Duodenal mucosa (tissue), 2 donors: ENCODE measurements around the gene CCDC43.
A peak's percentile ranks its signal among the peaks of the same experiment; 100 is the strongest.

Experiments
- H3K27ac ChIP-seq: one replicate; pipeline ENCODE4 v1.7.0; 2013; ENCODE audit warnings: low read depth, low read length
- H3K27me3 ChIP-seq, 2 donors: one replicate each; pipeline ENCODE4 v1.7.0; 2013; ENCODE audit warnings: low read length in 2 of 2, control low read depth in 1 of 2; ENCODE audit not compliant: insufficient read depth in 2 of 2, control insufficient read depth in 1 of 2
- H3K36me3 ChIP-seq, 2 donors: one replicate each; pipeline ENCODE4 v1.7.0; 2013; ENCODE audit warnings: low read length in 2 of 2, control low read depth in 1 of 2; ENCODE audit not compliant: insufficient read depth in 2 of 2, control insufficient read depth in 1 of 2
- H3K4me1 ChIP-seq, 2 donors: one replicate each; pipeline ENCODE4 v1.7.0; 2013; ENCODE audit warnings: low read length in 2 of 2, control low read depth in 1 of 2; ENCODE audit not compliant: insufficient read depth in 2 of 2, control insufficient read depth in 1 of 2
- H3K4me3 ChIP-seq, 2 donors: one replicate each; pipeline ENCODE4 v1.7.0; 2013; ENCODE audit warnings: low read length in 2 of 2, low read depth in 1 of 2
- H3K9ac ChIP-seq, 2 donors: one replicate each; pipeline ENCODE4 v1.7.0; 2013; ENCODE audit warnings: low read length in 2 of 2, low read depth in 1 of 2
- H3K9me3 ChIP-seq, 2 donors: one replicate each; pipeline ENCODE4 v1.7.0; 2013; ENCODE audit warnings: low read length in 2 of 2, control low read depth in 1 of 2; ENCODE audit not compliant: control insufficient read depth in 1 of 2

The CCDC43 gene

GRCh38 chr17:44628243-44629188, 61.1 kb downstream of the CCDC43 start:
- peak overlapping the region in 1 of 2 donors; percentile 28 for H3K4me3 ChIP-seq
- H3K4me1 ChIP-seq: no peaks in the 10 kb centered on the region
- no peak overlapping the region for H3K27ac ChIP-seq
- no peaks in the 10 kb centered on the region for H3K36me3 ChIP-seq
- H3K27me3 ChIP-seq: no peaks in the 10 kb centered on the region
- H3K9me3 ChIP-seq: no peaks in the 10 kb centered on the region
- no peak overlapping the region for H3K9ac ChIP-seq

DNA sequence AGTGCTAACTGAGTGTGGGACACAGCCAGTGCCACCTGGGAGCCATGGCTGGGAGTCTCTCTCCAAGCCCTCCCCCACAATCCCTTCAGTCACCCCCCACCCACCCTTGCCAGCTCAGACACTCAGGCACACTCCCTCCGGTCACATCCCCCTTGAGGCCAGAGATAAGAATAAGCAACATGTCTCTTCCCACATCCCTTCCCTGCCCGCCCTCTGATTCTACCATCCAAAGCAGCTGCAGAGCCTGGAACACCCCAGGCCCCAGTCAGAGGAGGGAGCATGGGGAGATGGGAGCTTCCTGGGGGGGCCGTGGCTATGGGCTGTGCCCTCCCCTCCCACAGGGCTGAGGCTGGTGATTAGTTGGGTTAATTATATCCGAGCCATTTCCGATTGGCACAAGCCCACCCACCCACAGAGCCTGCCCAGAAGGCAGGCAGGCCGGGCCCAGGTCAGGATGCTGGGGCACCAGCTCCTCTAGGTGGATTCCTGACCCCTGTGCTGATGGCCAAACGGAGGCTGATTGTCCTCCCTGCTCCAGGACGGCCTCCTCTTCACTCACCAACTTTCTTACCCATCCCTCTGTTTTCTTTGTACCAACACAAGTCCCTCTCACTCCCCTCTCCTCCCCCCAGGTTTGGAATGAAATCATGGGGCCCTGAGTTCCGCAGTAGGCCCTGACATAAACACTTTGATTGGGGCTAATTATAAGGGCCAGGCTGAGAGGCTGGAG, 61.9 kb downstream of the CCDC43 start:
- no peaks in the 10 kb centered on the region for H3K9me3 ChIP-seq
- no peak overlapping the region for H3K4me3 ChIP-seq
- no peak overlapping the region for H3K9ac ChIP-seq
- H3K36me3 ChIP-seq: no peaks in the 10 kb centered on the region
- H3K4me1 ChIP-seq: no peaks in the 10 kb centered on the region
- H3K27ac ChIP-seq: no peak overlapping the region
- H3K27me3 ChIP-seq: no peaks in the 10 kb centered on the region
